Astrocyte of the cerebellum (primary cell): ENCODE results near the gene SMS.

Experiments used
- DNase-seq: peaks from one replicate; pipeline ENCODE4 v3.0.0-alpha.2; 2011; ENCODE audit warnings: low read depth
- H3K4me3 ChIP-seq: 2 replicates; pipeline ENCODE4 v1.5.1; 2011; ENCODE audit warnings: mild to moderate bottlenecking, low read depth, low read length, moderate library complexity
- CTCF ChIP-seq: IDR thresholded peaks from 2 replicates; pipeline ENCODE4 v1.5.1; 2012; ENCODE audit warnings: low read length, low read depth, moderate library complexity, mild to moderate bottlenecking; ENCODE audit errors: missing control alignments
- in situ Hi-C: cut with HindIII; loops from 2 replicates; pipeline ENCODE4 v1.10.0; 2017; ENCODE audit warnings: low sequenced_read_pairs

The SMS gene

GRCh38 chrX:21958187-21958586, 17.7 kb downstream of the SMS start:
- H3K4me3 ChIP-seq = no peak overlapping the region
- TF ChIP-seq CTCF = no peak
- DNase-seq = no peak
- in situ Hi-C loops = no loop called here

GRCh38 chrX:21958916-21959315, 18.4 kb downstream of the SMS start:
- no peak for TF ChIP-seq CTCF
- H3K4me3 ChIP-seq = no peak overlapping the region
- no peak for DNase-seq
- in situ Hi-C loops = no loop called here

GRCh38 chrX:21959362-21960051, 19.0 kb downstream of the SMS start:
- in situ Hi-C loops = no loop called here
- TF ChIP-seq CTCF = no peak
- DNase-seq = no peak
- H3K4me3 ChIP-seq = no peak overlapping the region

- no peak overlapping the region for H3K4me3 ChIP-seq
- in situ Hi-C loops = no loop called here
- DNase-seq = no peak
- no peak for TF ChIP-seq CTCF
These were observed 20.3 kb downstream of the SMS start for GRCh38 chrX:21960569-21961541.

- DNase-seq = no peak
- TF ChIP-seq CTCF = no peak
- in situ Hi-C loops = no loop called here
These were observed 21.9 kb downstream of the SMS start for GRCh38 chrX:21962361-21962760.

GRCh38 chrX:21963269-21963668, 22.8 kb downstream of the SMS start:
- in situ Hi-C loops = no loop called here
- DNase-seq = no peak
- TF ChIP-seq CTCF = no peak
- H3K4me3 ChIP-seq = no peak overlapping the region

More at GRCh38 chrX:21962361-21962760, 21.9 kb downstream of the SMS start:
- H3K4me3 ChIP-seq = no peak overlapping the region
